Activated naive CD8-positive, alpha-beta T cell treated with anti-CD3 and anti-CD28 coated beads for 36 hours (primary cell): Measurements from ENCODE around the gene CD79A. TPM values are rescaled to one million over a fixed set of nuclear protein-coding genes. Genes with fewer than 3 reads are reported as not detected.

Experiments used
- DNase-seq: peaks from one replicate; pipeline ENCODE4 v3.0.0; 2021
- H3K27ac Mint-ChIP-seq: one replicate; pipeline ENCODE4 v1.8.0; 2022; ENCODE audit warnings: mild to moderate bottlenecking, moderate library complexity, mixed read lengths
- H3K27me3 Mint-ChIP-seq: one replicate; pipeline ENCODE4 v1.8.0; 2022; ENCODE audit warnings: mild to moderate bottlenecking, mixed read lengths
- H3K36me3 Mint-ChIP-seq: one replicate; pipeline ENCODE4 v1.8.0; 2021; ENCODE audit warnings: mild to moderate bottlenecking, mixed read lengths
- H3K4me1 Mint-ChIP-seq: one replicate; pipeline ENCODE4 v1.8.0; 2021; ENCODE audit warnings: mixed read lengths
- H3K4me3 Mint-ChIP-seq: one replicate; pipeline ENCODE4 v1.8.0; 2022; ENCODE audit warnings: mild to moderate bottlenecking, moderate library complexity, mixed read lengths
- H3K9me3 Mint-ChIP-seq: one replicate; pipeline ENCODE4 v1.8.0; 2022; ENCODE audit warnings: mixed read lengths
- total RNA-seq, 2 experiments: library from RNA; stranded (reverse); gene quantifications; one replicate each; pipeline ENCODE4 v1.2.3, GENCODE V29; 2021

Gene CD79A
- total RNA-seq, 2 experiments from 2014 or later = 28.8 to 32.2 TPM

DNA sequence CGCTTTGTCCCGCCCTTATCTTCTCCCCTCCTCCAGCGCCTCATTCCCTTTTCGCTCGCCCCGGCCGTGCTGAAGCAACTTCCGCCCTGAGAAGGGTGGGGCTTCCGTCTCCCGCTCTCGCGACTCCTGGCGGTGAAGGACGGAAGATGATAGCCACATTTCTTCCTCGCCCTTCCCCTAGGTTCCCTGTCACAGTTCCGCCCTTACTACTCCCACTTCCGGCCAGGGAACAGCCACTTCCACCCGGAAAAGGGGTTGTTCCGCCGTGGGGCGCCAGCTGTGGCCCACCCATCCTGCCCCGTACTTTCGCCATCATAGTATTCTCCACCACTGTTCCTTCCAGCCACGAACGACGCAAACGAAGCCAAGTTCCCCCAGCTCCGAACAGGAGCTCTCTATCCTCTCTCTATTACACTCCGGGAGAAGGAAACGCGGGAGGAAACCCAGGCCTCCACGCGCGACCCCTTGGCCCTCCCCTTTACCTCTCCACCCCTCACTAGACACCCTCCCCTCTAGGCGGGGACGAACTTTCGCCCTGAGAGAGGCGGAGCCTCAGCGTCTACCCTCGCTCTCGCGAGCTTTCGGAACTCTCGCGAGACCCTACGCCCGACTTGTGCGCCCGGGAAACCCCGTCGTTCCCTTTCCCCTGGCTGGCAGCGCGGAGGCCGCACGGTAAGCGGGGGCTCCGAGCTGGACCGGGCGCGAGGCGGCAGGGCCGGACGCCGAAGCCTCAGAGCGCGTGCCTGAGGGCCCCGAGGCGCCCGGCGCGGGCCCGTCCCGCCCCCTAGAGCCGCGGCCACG, 17.3 kb upstream of the CD79A start, which contains the start of gene RPS19:
Gene RPS19 (plus strand): TSS at position 638 of the 801 bp plus-strand sequence. CDS start 520 bp downstream, outside the sequence.
- Mint-ChIP-seq H3K4me3 (peak within 1 kb of the TSS; percentile 92), H3K36me3 (peaks cover 44% of the 10 kb centered on the region), H3K4me1 (peaks cover 42% of the 10 kb centered on the region), H3K27me3 (no peaks in the 10 kb centered on the region), H3K9me3 (no peaks in the 10 kb centered on the region), H3K27ac (peak within 1 kb of the TSS; percentile 98)
- peak; percentile 98 for DNase-seq

DNA sequence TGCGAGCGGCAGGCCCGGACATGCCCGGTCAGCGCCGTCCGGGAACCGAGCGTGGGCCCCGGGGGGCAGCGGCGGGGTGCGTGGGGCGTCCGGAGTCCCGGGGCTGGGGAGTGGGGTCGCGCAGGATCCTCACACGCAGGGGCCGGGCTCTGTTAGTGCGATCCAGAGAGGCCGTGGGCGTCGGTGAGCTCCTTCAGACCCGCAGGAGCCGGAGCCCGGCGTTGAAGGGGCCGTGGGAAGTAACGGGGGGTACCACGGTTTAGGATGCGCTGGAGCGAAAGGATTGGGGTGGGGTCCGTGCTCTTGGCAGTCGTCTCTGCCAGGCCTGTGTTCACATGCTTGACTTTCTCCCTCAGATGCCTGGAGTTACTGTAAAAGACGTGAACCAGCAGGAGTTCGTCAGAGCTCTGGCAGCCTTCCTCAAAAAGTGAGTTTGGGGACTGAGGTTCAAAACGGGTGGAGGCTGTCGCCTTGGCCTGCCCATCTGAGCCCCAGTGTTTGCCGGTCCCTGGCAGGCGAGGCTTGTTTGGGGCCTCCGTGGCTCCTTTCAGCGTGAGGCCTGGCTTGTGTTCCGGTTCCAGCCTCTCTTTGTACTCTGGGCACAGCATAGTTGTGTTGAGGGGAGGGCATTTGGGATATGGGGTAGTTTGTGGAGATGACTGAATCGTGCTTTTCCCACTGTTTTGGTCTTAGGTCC, 16.5 kb upstream of the CD79A start:
- H3K9me3 Mint-ChIP-seq = no peaks in the 10 kb centered on the region
- peak overlapping the region; percentile 92 for H3K4me3 Mint-ChIP-seq
- H3K27ac Mint-ChIP-seq = peak overlapping the region; percentile 96
- no peak for DNase-seq
- no peaks in the 10 kb centered on the region for H3K27me3 Mint-ChIP-seq
- H3K4me1 Mint-ChIP-seq = peaks cover 48% of the 10 kb centered on the region
- peaks cover 48% of the 10 kb centered on the region for H3K36me3 Mint-ChIP-seq

DNA sequence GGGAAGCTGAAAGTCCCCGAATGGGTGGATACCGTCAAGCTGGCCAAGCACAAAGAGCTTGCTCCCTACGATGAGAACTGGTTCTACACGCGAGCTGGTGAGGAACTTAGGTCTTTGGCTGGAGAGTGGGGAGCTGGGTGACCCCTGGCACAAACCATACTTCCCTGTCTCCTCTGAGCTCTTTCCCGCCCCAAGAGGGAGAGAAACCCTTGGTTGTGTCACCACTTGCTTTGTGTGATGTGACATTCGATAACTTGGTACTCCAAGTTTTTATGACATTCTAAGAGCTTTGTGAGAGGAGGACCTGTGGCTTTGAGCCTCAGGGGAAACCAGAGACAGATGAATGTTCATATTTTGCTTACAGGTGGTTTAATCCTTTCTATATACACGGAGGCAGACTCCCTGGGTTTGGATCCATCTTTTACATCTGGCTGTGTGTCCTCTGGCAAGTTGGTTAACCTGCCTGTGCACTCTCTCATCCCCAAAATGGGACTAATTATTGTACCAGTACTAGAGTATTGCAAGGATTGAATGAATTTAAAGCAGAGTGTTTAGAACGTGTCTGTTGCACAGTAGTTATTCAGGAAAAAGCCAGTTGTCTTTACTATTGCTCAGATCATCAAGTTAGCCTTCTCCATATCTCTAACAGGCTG, 15.8 kb upstream of the CD79A start:
- Mint-ChIP-seq H3K27me3 (no peaks in the 10 kb centered on the region), H3K36me3 (peaks cover 52% of the 10 kb centered on the region), H3K9me3 (no peaks in the 10 kb centered on the region), H3K4me3 (peak overlapping the region; percentile 92), H3K4me1 (peaks cover 54% of the 10 kb centered on the region), H3K27ac (peak overlapping the region; percentile 96)
- DNase-seq = no peak

DNA sequence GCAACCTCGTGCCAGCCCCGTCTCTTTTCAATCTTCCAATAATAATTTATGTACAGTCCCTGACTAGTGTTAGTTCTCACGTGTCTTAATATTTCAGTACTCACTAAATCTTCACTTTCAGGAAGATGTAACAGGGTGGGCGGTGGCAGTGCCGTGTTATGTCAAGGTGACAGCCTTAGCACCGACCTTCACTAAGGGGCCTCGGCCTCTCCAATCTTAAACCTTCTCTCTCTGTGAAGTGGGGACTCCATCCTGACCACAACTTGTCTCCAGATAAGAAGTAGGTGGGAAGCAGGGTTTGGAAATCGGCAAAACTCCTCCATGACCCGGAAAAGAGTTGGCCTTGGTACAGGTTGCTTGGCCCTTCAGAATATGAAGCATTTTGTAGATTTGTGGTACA, 15.2 kb upstream of the CD79A start:
- Mint-ChIP-seq H3K27me3 (no peaks in the 10 kb centered on the region), H3K9me3 (no peaks in the 10 kb centered on the region), H3K4me3 (peak overlapping the region; percentile 92), H3K4me1 (peaks cover 60% of the 10 kb centered on the region), H3K27ac (peak overlapping the region; percentile 96), H3K36me3 (peaks cover 55% of the 10 kb centered on the region)
- DNase-seq = no peak

DNA sequence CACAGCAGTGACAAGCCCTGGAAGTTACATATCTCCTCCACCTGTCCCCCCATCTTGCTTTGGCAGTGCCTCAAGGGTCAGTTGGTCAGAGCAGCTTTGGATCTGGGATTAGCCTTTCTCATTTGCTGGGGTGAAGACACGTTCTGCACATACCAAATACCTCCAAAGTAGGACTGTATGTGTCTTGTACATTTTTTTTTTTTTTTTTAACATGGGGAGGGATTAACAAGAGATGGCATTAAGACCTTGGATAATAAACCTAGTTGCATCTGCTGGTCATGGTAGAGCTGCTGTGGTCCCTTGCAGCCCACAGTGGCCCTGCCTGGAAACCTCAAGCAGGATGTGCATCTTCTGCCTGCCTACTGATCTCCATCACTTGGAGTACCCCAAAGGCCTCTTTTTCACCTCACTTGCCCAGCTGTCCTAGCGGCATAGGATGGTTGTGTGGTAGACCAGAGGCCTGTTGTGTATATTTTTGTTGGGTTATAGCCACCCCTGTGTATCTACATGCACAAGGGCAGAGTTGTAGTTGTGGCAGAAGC, 14.6 kb upstream of the CD79A start:
- Mint-ChIP-seq H3K4me3 (peak overlapping the region; percentile 92), H3K27ac (peak overlapping the region; percentile 96), H3K4me1 (peaks cover 66% of the 10 kb centered on the region), H3K27me3 (no peaks in the 10 kb centered on the region), H3K9me3 (no peaks in the 10 kb centered on the region), H3K36me3 (peaks cover 55% of the 10 kb centered on the region)
- DNase-seq = no peak

DNA sequence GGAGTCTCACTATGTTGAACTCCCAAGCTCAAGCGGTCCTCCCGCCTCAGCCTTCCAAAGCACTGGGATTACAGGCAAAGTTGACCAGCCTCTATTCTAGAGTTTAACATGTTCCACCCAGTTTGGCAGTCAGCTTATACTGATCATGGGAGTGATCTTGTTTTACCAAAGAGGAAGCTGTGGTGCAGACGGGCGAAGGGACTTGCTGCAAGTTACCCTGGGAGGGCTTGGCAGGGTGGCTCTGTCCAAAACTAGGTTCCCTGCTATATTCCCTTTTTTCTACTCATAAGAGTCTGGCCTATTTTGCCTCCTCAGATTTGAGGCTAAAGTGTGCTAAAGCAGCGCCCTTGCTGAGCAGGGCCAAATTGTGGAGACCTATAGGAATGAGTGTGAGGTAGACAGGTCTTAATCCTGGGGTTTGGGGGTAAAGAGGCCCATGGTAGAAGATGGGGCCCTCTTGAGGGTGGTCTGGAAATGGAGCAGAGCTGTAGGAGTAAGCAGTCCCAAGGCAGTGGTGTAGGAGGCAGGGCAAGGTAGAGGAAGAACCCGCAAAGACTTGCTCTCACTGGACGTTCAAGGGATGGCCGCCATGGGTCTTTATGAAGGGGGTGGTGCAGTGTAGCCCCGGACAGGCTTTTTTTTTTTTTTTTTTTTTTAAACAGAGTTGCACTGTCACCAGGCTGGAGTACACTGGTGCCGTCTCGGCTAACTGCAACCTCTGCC, 13.7 kb upstream of the CD79A start:
- Mint-ChIP-seq H3K9me3 (no peaks in the 10 kb centered on the region), H3K4me1 (peaks cover 74% of the 10 kb centered on the region), H3K4me3 (peak overlapping the region; percentile 92), H3K27ac (peak overlapping the region; percentile 96), H3K36me3 (peaks cover 62% of the 10 kb centered on the region), H3K27me3 (no peaks in the 10 kb centered on the region)
- DNase-seq = no peak

DNA sequence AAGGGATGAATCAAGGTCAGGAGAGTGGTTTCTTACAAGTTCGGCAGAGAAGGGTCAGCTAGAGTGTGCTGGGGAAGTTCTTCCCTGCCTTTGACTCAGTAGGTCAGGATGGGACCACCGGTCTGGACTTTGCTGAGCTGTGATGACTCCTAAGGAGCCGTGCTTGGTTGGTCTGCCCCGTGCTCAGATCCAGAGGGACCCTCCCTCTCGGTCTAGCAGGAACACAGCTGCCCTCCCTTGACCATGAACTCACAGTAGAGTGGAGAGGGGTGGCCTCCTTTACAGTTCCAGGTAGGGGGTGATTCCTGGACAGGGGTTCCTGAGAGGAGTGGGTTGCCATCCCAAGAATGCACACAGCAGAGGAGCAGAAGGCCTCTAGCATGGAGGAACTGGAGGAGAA, 12.7 kb upstream of the CD79A start:
- no peak for DNase-seq
- no peaks in the 10 kb centered on the region for H3K27me3 Mint-ChIP-seq
- H3K27ac Mint-ChIP-seq = peak overlapping the region; percentile 84
- H3K4me3 Mint-ChIP-seq = peak overlapping the region; percentile 92
- peaks cover 69% of the 10 kb centered on the region for H3K36me3 Mint-ChIP-seq
- peaks cover 79% of the 10 kb centered on the region for H3K4me1 Mint-ChIP-seq
- no peaks in the 10 kb centered on the region for H3K9me3 Mint-ChIP-seq

DNA sequence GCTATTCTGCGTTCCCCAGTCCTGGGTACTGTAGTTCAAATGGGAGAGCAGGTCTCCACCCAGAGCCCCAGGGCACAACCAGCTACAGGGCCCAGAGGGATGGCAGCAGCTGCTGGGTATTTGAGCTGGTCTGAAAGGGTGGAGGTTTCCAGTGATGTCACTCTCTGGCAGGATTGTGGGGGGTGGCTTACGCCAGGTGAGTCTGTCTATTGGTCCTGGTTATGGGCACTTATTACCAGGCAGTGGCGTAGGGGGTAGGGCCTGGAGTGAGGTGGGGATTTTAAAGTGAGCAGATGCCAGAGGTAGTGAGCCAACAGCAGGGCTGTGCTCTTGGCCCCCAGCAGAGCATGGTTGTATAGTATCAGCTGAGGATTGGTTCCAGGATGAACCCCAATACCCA, 10.8 kb upstream of the CD79A start:
- Mint-ChIP-seq H3K9me3 (no peaks in the 10 kb centered on the region), H3K27me3 (no peaks in the 10 kb centered on the region), H3K27ac (peak overlapping the region; percentile 84), H3K4me3 (peak overlapping the region; percentile 59), H3K36me3 (peaks cover 74% of the 10 kb centered on the region), H3K4me1 (peaks cover 93% of the 10 kb centered on the region)
- no peak for DNase-seq

DNA sequence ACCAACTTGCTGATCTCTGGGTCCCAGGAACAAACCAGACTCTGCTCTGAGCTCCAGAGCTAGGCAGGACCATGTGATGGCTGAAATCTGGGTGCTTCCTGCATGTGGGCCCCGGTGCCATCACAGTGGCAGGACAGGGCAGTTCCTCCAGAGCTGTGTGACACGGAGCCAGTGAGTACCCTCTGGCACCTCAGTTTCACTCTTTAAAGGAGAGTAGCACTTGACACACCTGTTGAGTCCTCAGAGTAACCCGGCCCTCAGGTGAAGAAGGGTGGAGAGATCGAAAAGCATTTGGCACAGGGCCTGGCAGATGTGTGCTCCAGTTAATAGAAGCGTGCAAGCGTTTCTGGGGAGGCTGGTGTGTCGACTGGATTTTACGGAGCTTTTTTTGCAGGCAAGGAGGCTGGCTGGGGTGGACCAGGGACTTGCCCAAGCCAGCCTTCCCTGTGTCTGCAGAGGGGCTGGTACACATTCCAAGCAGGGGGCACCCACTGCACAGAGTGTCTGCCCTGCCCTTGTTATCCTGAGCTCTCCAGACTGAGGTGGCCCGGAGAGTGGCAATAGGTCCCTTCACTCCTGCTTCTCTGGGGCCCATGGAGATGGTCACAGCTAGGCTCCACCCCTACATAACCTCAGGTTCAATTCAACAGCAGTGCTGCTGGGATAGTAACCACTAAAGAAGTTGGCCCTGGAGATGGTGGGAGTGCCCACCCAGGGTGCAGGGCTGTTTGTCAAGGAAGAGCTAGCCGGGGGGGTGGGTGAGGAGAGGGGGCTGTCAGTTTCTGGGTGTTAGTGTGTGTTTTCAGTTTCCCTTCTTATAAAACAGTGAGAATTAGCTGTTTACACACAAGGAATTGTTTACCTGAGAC, 8.7 kb upstream of the CD79A start:
- DNase-seq = no peak
- Mint-ChIP-seq H3K27me3 (no peaks in the 10 kb centered on the region), H3K4me1 (peaks cover 90% of the 10 kb centered on the region), H3K4me3 (peak overlapping the region; percentile 43), H3K9me3 (no peaks in the 10 kb centered on the region), H3K36me3 (peaks cover 69% of the 10 kb centered on the region), H3K27ac (peak overlapping the region; percentile 91)

DNA sequence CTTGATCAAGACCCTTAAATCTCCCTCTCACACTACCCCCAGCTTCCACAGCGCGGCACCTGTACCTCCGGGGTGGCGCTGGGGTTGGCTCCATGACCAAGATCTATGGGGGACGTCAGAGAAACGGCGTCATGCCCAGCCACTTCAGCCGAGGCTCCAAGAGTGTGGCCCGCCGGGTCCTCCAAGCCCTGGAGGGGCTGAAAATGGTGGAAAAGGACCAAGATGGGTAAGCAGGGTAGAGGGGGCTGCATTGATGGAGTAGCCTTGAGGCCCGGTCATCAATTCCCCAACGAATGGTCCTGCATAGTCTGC, 8.1 kb upstream of the CD79A start:
- H3K27me3 Mint-ChIP-seq = no peaks in the 10 kb centered on the region
- H3K27ac Mint-ChIP-seq = peak overlapping the region; percentile 91
- peaks cover 65% of the 10 kb centered on the region for H3K36me3 Mint-ChIP-seq
- no peaks in the 10 kb centered on the region for H3K9me3 Mint-ChIP-seq
- H3K4me3 Mint-ChIP-seq = peak overlapping the region; percentile 43
- peaks cover 87% of the 10 kb centered on the region for H3K4me1 Mint-ChIP-seq
- no peak for DNase-seq

DNA sequence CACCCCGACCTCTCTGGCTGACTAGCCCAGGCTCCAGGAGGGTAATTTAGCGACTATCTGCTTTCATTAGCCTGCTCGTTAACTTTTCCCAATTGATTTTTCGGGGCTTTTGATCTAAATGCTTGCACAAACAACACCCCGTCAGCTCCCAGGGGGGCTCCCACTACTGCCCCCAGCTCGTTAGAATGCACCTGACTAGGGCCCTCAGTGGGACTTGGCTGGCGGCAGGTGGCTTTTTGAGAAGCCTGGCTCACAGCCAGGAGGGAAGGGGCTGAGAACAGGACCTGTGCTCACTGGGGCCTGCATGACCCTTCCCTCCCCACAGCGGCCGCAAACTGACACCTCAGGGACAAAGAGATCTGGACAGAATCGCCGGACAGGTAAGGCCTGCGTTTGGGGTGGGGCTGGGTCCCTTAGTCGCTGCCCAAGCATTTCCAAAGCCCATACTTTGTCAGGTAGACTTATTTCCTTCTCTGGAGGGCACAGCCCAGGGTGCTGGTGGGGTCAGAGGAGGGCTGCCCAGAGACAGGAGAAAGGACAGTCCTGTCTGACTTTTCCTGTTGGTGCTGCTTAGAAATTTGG, 7.6 kb upstream of the CD79A start:
- H3K27ac Mint-ChIP-seq = peak overlapping the region; percentile 91
- no peak for DNase-seq
- H3K36me3 Mint-ChIP-seq = peaks cover 60% of the 10 kb centered on the region
- peak overlapping the region; percentile 37 for H3K4me3 Mint-ChIP-seq
- no peaks in the 10 kb centered on the region for H3K9me3 Mint-ChIP-seq
- no peaks in the 10 kb centered on the region for H3K27me3 Mint-ChIP-seq
- H3K4me1 Mint-ChIP-seq = peaks cover 81% of the 10 kb centered on the region

DNA sequence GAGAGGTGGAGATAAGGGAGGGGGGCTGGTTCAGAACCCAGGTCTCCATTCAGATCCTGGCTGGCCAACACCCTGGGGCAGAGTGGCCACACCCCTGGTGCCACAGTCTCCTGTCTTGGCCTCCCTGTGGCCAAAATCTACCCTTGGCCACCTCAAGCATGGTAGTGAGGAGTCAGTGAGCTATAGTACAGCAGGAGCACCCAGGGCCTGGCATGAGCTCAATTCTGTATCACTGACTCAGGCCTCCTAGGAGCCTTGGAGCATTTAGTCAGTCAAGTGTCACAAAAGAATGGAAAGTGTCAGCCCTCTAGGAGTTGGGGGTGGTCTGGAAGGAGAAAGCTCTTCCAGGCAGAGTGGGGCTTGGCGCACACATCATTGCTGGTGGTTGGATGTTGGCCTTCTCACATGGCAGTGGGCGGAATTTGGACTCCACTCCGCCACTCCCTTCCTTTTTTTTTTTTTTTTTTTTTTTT, 6.6 kb upstream of the CD79A start:
- Mint-ChIP-seq H3K4me1 (peaks cover 77% of the 10 kb centered on the region), H3K27ac (peak overlapping the region; percentile 91), H3K36me3 (peaks cover 54% of the 10 kb centered on the region), H3K27me3 (no peaks in the 10 kb centered on the region), H3K9me3 (no peaks in the 10 kb centered on the region), H3K4me3 (peak overlapping the region; percentile 37)
- no peak for DNase-seq

DNA sequence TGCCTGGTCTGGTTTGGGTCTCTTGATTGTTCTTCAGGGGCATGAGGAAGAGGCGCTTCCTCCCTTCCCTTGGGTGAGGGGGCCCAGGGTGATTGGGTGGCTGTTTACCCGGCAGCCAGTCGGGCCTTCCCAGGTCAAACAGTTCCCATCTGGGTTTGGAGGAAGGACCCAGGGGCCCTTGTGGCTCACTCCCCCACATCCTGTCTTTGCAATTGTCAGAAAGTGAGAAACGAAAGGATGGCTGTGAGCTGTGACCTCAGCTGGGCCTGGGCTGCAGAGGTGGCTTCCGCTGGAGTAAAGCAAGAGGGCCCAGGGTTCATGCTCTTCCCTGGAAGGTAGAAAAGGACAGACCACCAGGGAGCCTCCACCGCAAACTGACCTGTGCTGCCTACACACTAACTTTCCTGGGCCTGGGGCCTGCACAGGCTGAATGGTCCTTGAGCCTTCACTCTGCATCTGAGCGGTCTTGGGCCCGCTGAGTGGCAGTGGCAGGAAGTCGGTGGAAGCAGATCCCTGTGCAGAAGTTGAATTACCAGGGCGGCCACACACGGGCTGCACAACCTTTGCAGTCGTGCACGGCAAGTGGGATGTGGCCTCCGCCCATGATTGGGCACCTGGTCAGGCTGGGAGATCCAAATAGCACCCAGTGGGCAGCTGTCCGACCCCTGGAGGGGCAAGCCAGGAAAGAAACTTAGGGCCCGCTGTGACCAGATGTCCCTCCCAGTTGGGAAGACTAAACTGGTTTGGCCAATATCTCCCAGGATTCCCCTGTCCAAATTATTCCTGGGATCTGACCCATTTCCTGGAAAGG, 5.3 kb upstream of the CD79A start:
- Mint-ChIP-seq H3K27me3 (no peaks in the 10 kb centered on the region), H3K4me3 (peak overlapping the region; percentile 66), H3K9me3 (no peaks in the 10 kb centered on the region), H3K4me1 (peaks cover 76% of the 10 kb centered on the region), H3K27ac (peak overlapping the region; percentile 93), H3K36me3 (peaks cover 45% of the 10 kb centered on the region)
- peak; percentile 80 for DNase-seq
